ENCODE data around the gene FRY. TPM values are rescaled to one million over a fixed set of nuclear protein-coding genes. Genes with fewer than 3 reads are reported as not detected.

The FRY gene
- total and polyA plus RNA-seq, 2 donors (not counting 1 experiment from before 2014, with no cell fraction given) = 2.3 to 6.3 TPM

GRCh38 chr13:32045982-32046785, 14.6 kb downstream of the FRY start:
- 0% methylated on average over 1 of the region's 4 CpGs for WGBS (ENCODE audit: insufficient coverage)
- ATAC-seq (ENCODE audit: low read depth) (no peak), DNase-seq (peak; percentile 36)
- intact Hi-C loops (cut with micrococcal nuclease) = loop anchor here (2.0 kb wide), 1 partner anchor 15 kb away; the partner anchor contains the start of gene FRY
- ChIA-PET POLR2A (no interaction called here), CTCF (no interaction called here)
- Histone ChIP-seq H3K27me3 (replicated peaks in 1 of 4; ENCODE audit: control extremely low read depth in 1 of 4, control insufficient read depth in 3 of 4, insufficient read depth in 4 of 4, low read length in 3 of 4) (no peaks in the 10 kb centered on the region), H3K4me2 (replicated peaks; ENCODE audit: low read depth, low read length, poor library complexity, severe bottlenecking) (peak overlapping the region; percentile 13), H4K20me1 (ENCODE audit: control insufficient read depth, insufficient read depth, low read length, poor library complexity, severe bottlenecking) (no peaks in the 10 kb centered on the region), H3K79me2 (ENCODE audit: control insufficient read depth, insufficient read depth, low read length) (no peaks in the 10 kb centered on the region), H3K27ac (ENCODE audit: low read length in 2 of 2) (peak overlapping the region in 1 of 2 donors; percentile 23), H3K4me3 (ENCODE audit: control extremely low read depth in 1 of 5, extremely low read depth in 1 of 5, insufficient read depth in 1 of 5, low read depth in 2 of 5, low read length in 4 of 5) (no peak overlapping the region), H3K9ac (ENCODE audit: low read length) (no peak overlapping the region), H3K36me3 (replicated peaks in 1 of 2; ENCODE audit: control extremely low read depth in 1 of 2, control insufficient read depth in 1 of 2, extremely low read depth in 1 of 2, insufficient read depth in 2 of 2, low read length in 1 of 2) (no peaks in the 10 kb centered on the region), H2AFZ (ENCODE audit: insufficient read depth, low read depth, low read length, poor library complexity, severe bottlenecking) (peak overlapping the region; percentile 35), H3K9me3 (ENCODE audit: control extremely low read depth in 1 of 3, control insufficient read depth in 2 of 3, insufficient read depth in 1 of 3, low read length in 2 of 3) (no peaks in the 10 kb centered on the region), H3K4me1 (ENCODE audit: control insufficient read depth in 2 of 2, insufficient read depth in 2 of 2, low read length in 2 of 2) (peaks cover 21 to 25% of the 10 kb centered on the region in 2 donors)
- H3K4me1 Mint-ChIP-seq = peaks cover 36% of the 10 kb centered on the region
- H3K9me3 Mint-ChIP-seq (ENCODE audit: insufficient read depth) = peaks cover 4% of the 10 kb centered on the region
- H3K4me3 Mint-ChIP-seq = peak overlapping the region; percentile 9
- H3K27me3 Mint-ChIP-seq = no peaks in the 10 kb centered on the region
- peak overlapping the region; percentile 17 for H3K27ac Mint-ChIP-seq
- TF ChIP-seq EZH2 (IDR thresholded peaks at IDR 0.05; ENCODE audit: borderline replicate concordance, insufficient read depth, low read depth, low read length, poor library complexity, severe bottlenecking) (no peak), CTCF (IDR thresholded peaks at IDR 0.05) (no peak)

- no peaks in the 10 kb centered on the region for H3K36me3 ChIP-seq (replicated peaks in 1 of 2; ENCODE audit: control extremely low read depth in 1 of 2, control insufficient read depth in 1 of 2, extremely low read depth in 1 of 2, insufficient read depth in 2 of 2, low read length in 1 of 2)
- H4K20me1 ChIP-seq (ENCODE audit: control insufficient read depth, insufficient read depth, low read length, poor library complexity, severe bottlenecking) = no peaks in the 10 kb centered on the region
- no peak overlapping the region for H3K4me3 ChIP-seq (ENCODE audit: control extremely low read depth in 1 of 5, extremely low read depth in 1 of 5, insufficient read depth in 1 of 5, low read depth in 2 of 5, low read length in 4 of 5)
- no peak overlapping the region for H3K27ac Mint-ChIP-seq
- no peak for DNase-seq
- intact Hi-C loops (cut with micrococcal nuclease) = loop anchor here (2.0 kb wide), 1 partner anchor 16 kb away; the partner anchor contains the start of gene FRY
- no peaks in the 10 kb centered on the region for H3K27me3 ChIP-seq (replicated peaks in 1 of 4; ENCODE audit: control extremely low read depth in 1 of 4, control insufficient read depth in 3 of 4, insufficient read depth in 4 of 4, low read length in 3 of 4)
- TF ChIP-seq EZH2 (IDR thresholded peaks at IDR 0.05; ENCODE audit: borderline replicate concordance, insufficient read depth, low read depth, low read length, poor library complexity, severe bottlenecking) (no peak), CTCF (IDR thresholded peaks at IDR 0.05) (no peak)
- H3K4me1 Mint-ChIP-seq = peaks cover 29% of the 10 kb centered on the region
- ATAC-seq (ENCODE audit: low read depth) = no peak
- H2AFZ ChIP-seq (ENCODE audit: insufficient read depth, low read depth, low read length, poor library complexity, severe bottlenecking) = no peak overlapping the region
- H3K27ac ChIP-seq (ENCODE audit: low read length in 2 of 2) = no peak overlapping the region
- no peaks in the 10 kb centered on the region for H3K9me3 ChIP-seq (ENCODE audit: control extremely low read depth in 1 of 3, control insufficient read depth in 2 of 3, insufficient read depth in 1 of 3, low read length in 2 of 3)
- peaks cover 21% of the 10 kb centered on the region in 2 donors for H3K4me1 ChIP-seq (ENCODE audit: control insufficient read depth in 2 of 2, insufficient read depth in 2 of 2, low read length in 2 of 2)
- H3K27me3 Mint-ChIP-seq = no peaks in the 10 kb centered on the region
- CTCF ChIA-PET = interaction anchor here (1.4 kb wide), 1 partner anchor 16 kb away, joined by 4 read pairs; no protein-coding TSS in a partner anchor
- H3K9me3 Mint-ChIP-seq (ENCODE audit: insufficient read depth) = peaks cover 4% of the 10 kb centered on the region
- H3K9ac ChIP-seq (ENCODE audit: low read length) = no peak overlapping the region
- H3K4me2 ChIP-seq (replicated peaks; ENCODE audit: low read depth, low read length, poor library complexity, severe bottlenecking) = no peak overlapping the region
- POLR2A ChIA-PET = no interaction called here
- H3K79me2 ChIP-seq (ENCODE audit: control insufficient read depth, insufficient read depth, low read length) = no peaks in the 10 kb centered on the region
- H3K4me3 Mint-ChIP-seq = no peak overlapping the region
These were observed 15.5 kb downstream of the FRY start for GRCh38 chr13:32047088-32047487.

All from B cell (primary cell).